ENCODE measurements around the gene TCF7.

The TCF7 gene

DNA sequence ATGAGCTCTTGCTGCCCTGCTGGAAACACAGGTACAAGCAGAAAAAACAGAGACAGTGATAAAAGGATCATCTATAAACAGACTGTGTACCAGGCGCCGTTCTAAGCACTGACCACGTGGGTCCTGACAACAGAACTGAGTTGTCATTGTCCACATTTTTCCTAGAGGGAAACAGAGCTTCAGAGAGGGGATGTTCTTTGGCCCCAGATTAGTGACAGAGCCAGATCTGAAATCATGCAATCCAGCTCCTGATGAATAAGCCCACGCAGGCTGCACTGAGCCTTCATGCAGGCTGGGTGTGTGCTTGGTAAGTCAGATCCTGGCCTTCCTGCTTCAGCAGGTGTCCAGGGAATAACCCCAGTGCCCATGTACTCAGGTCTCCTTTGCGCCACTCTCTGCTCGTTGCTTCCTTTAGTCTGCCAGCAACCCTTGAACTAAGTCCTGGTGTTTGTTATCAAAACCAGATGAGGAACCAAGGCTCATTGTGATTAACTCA is 22.8 kb upstream of the TCF7 start:
- Histone ChIP-seq H3K4me1 (ENCODE audit: control insufficient read depth, insufficient read depth, low read length) (peaks cover 10% of the 10 kb centered on the region), H3K9ac (ENCODE audit: low read length) (no peak overlapping the region)

GRCh38 chr5:134092875-134093274 is 21.6 kb upstream of the TCF7 start:
- Histone ChIP-seq H3K36me3 (ENCODE audit: control insufficient read depth, insufficient read depth, low read length) (no peaks in the 10 kb centered on the region), H3K9me3 (ENCODE audit: control insufficient read depth, insufficient read depth, low read depth, low read length) (no peaks in the 10 kb centered on the region), H3K4me3 (ENCODE audit: low read depth, low read length) (no peak overlapping the region), H3K27me3 (ENCODE audit: control insufficient read depth, insufficient read depth, low read length) (no peaks in the 10 kb centered on the region; the same call in 1 of the 2 replicates), H3K27ac (ENCODE audit: low read depth, low read length) (no peak overlapping the region), H3K4me1 (ENCODE audit: control insufficient read depth, insufficient read depth, low read length) (peaks cover 14% of the 10 kb centered on the region), H3K9ac (ENCODE audit: low read length) (no peak overlapping the region)

More for the DNA sequence above, 22.8 kb upstream of the TCF7 start:
- Histone ChIP-seq H3K36me3 (ENCODE audit: control insufficient read depth, insufficient read depth, low read length) (no peaks in the 10 kb centered on the region), H3K4me3 (ENCODE audit: low read depth, low read length) (no peak overlapping the region), H3K9me3 (ENCODE audit: control insufficient read depth, insufficient read depth, low read depth, low read length) (no peaks in the 10 kb centered on the region), H3K27ac (ENCODE audit: low read depth, low read length) (no peak overlapping the region), H3K27me3 (ENCODE audit: control insufficient read depth, insufficient read depth, low read length) (no peaks in the 10 kb centered on the region)

DNA sequence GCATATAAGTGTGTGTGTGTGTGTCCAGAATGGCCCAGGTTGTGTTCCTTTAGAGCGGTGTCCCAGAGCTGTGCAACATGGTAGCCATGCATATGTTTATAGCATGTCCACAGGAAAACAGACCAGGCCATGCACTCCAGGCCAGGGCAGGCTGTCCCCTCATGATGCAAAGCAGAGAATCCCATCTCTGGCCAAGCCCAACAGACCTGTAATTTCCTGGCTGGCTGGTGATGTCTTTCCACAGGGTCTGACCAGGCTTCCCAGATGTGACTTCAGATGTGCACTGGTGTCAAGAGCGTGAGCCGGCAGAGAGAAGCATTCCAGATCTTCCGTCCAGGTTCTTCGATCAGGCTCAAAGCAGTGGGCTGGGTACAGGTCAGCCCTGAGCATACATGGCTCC is 21.1 kb upstream of the TCF7 start:
- peaks cover 14% of the 10 kb centered on the region for H3K4me1 ChIP-seq (ENCODE audit: control insufficient read depth, insufficient read depth, low read length)
- no peaks in the 10 kb centered on the region for H3K36me3 ChIP-seq (ENCODE audit: control insufficient read depth, insufficient read depth, low read length)
- H3K9ac ChIP-seq (ENCODE audit: low read length): no peak overlapping the region
- no peak overlapping the region for H3K4me3 ChIP-seq (ENCODE audit: low read depth, low read length)
- no peak overlapping the region for H3K27ac ChIP-seq (ENCODE audit: low read depth, low read length)
- H3K9me3 ChIP-seq (ENCODE audit: control insufficient read depth, insufficient read depth, low read depth, low read length): no peaks in the 10 kb centered on the region
- H3K27me3 ChIP-seq (ENCODE audit: control insufficient read depth, insufficient read depth, low read length): peaks cover under 1% of the 10 kb centered on the region; the same call in 1 of the 2 replicates

DNA sequence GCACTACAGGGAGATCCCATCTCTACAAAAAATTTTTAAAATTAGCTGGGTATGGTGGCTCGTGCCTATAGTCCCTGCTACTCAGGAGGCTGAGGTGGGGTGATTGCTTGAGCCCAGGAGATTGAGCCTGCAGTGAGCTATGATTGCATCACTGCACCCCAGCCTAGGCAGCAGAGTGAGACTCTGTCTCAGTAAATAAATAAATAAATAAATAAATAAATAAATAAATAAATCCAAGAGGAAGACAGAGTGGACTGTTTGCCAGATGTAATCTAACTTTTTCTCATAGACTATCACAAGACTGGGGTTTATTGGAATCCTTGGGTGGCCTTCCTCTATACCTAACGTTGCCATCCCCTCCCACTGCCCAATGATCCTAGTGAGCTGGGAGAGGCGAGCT is 19.2 kb upstream of the TCF7 start:
- H3K4me1 ChIP-seq (ENCODE audit: control insufficient read depth, insufficient read depth, low read length): peaks cover 33% of the 10 kb centered on the region

GRCh38 chr5:134095887-134096589 is 18.4 kb upstream of the TCF7 start:
- H3K9me3 ChIP-seq (ENCODE audit: control insufficient read depth, insufficient read depth, low read depth, low read length): no peaks in the 10 kb centered on the region
- no peak overlapping the region for H3K4me3 ChIP-seq (ENCODE audit: low read depth, low read length)
- H3K27me3 ChIP-seq (ENCODE audit: control insufficient read depth, insufficient read depth, low read length): peaks cover 6% of the 10 kb centered on the region; the same call in 1 of the 2 replicates
- no peak overlapping the region for H3K27ac ChIP-seq (ENCODE audit: low read depth, low read length)
- H3K36me3 ChIP-seq (ENCODE audit: control insufficient read depth, insufficient read depth, low read length): no peaks in the 10 kb centered on the region
- H3K4me1 ChIP-seq (ENCODE audit: control insufficient read depth, insufficient read depth, low read length): peaks cover 41% of the 10 kb centered on the region
- no peak overlapping the region for H3K9ac ChIP-seq (ENCODE audit: low read length)

More for the DNA sequence above, 19.2 kb upstream of the TCF7 start:
- H3K9me3 ChIP-seq (ENCODE audit: control insufficient read depth, insufficient read depth, low read depth, low read length): no peaks in the 10 kb centered on the region
- H3K27me3 ChIP-seq (ENCODE audit: control insufficient read depth, insufficient read depth, low read length): peaks cover 6% of the 10 kb centered on the region; the same call in 1 of the 2 replicates
- H3K9ac ChIP-seq (ENCODE audit: low read length): no peak overlapping the region
- no peaks in the 10 kb centered on the region for H3K36me3 ChIP-seq (ENCODE audit: control insufficient read depth, insufficient read depth, low read length)
- no peak overlapping the region for H3K27ac ChIP-seq (ENCODE audit: low read depth, low read length)
- no peak overlapping the region for H3K4me3 ChIP-seq (ENCODE audit: low read depth, low read length)

DNA sequence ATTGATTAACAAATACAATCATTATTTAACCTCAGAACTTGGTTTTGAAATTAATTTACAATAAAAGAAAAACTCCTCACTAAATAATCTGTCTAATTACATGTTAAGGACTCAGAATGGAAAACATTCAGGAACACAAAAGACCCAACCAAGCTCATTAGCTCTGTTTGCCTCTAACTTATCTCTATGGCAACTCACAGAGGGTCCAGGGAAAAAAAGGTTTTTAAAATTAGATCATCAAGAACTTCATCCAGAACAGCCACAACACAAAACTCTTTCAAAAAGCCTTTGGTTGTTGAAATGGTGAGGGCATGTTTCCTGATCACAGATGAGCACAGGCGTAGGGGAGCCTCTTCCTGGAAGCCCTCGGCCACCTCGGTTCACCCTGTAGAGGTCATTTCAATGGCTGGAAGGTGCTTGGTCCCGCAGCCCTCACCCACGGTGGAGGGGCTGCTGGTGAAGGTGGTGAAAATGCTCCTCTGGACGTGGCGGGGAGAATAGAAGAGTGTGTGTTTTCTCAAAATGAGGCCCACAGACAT is 17.2 kb upstream of the TCF7 start:
- Histone ChIP-seq H3K4me3 (ENCODE audit: low read depth, low read length) (no peak overlapping the region), H3K9me3 (ENCODE audit: control insufficient read depth, insufficient read depth, low read depth, low read length) (no peaks in the 10 kb centered on the region), H3K27me3 (ENCODE audit: control insufficient read depth, insufficient read depth, low read length) (peaks cover 6% of the 10 kb centered on the region; the same call in 1 of the 2 replicates), H3K4me1 (ENCODE audit: control insufficient read depth, insufficient read depth, low read length) (peaks cover 49% of the 10 kb centered on the region), H3K36me3 (ENCODE audit: control insufficient read depth, insufficient read depth, low read length) (no peaks in the 10 kb centered on the region), H3K27ac (ENCODE audit: low read depth, low read length) (no peak overlapping the region), H3K9ac (ENCODE audit: low read length) (no peak overlapping the region)

GRCh38 chr5:134098690-134099089 is 15.8 kb upstream of the TCF7 start:
- H3K9ac ChIP-seq (ENCODE audit: low read length): no peak overlapping the region
- peaks cover 50% of the 10 kb centered on the region for H3K4me1 ChIP-seq (ENCODE audit: control insufficient read depth, insufficient read depth, low read length)
- H3K27me3 ChIP-seq (ENCODE audit: control insufficient read depth, insufficient read depth, low read length): peaks cover 6% of the 10 kb centered on the region; the same call in 1 of the 2 replicates
- H3K9me3 ChIP-seq (ENCODE audit: control insufficient read depth, insufficient read depth, low read depth, low read length): no peaks in the 10 kb centered on the region
- H3K27ac ChIP-seq (ENCODE audit: low read depth, low read length): no peak overlapping the region
- no peaks in the 10 kb centered on the region for H3K36me3 ChIP-seq (ENCODE audit: control insufficient read depth, insufficient read depth, low read length)
- H3K4me3 ChIP-seq (ENCODE audit: low read depth, low read length): no peak overlapping the region

- Histone ChIP-seq H3K9me3 (ENCODE audit: control insufficient read depth, insufficient read depth, low read depth, low read length) (no peaks in the 10 kb centered on the region), H3K27ac (ENCODE audit: low read depth, low read length) (no peak overlapping the region; the same call in 1 of the 2 replicates), H3K4me1 (ENCODE audit: control insufficient read depth, insufficient read depth, low read length) (peaks cover 55% of the 10 kb centered on the region), H3K9ac (ENCODE audit: low read length) (no peak overlapping the region), H3K36me3 (ENCODE audit: control insufficient read depth, insufficient read depth, low read length) (no peaks in the 10 kb centered on the region), H3K27me3 (ENCODE audit: control insufficient read depth, insufficient read depth, low read length) (peaks cover 6% of the 10 kb centered on the region; the same call in 1 of the 2 replicates), H3K4me3 (ENCODE audit: low read depth, low read length) (no peak overlapping the region)
Observed at GRCh38 chr5:134099288-134099872, 15.1 kb upstream of the TCF7 start.

DNA sequence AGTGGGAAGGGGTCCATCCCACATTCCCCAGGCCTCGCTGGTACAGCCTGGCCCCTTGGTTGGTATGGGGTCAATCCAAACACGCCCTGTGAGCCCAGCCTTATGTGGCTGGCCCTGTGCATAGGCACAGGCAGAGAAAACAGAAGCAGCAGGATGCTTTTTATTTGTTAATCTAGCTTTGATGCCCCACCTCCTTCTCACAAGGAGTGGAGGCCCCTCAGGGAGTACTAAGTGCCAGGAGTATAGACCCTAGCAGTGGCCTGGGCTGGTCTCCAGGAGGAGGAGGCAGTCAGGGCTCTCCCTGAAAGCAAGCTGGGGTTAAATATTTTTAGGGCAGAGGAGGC is 14.6 kb upstream of the TCF7 start:
- Histone ChIP-seq H3K4me3 (ENCODE audit: low read depth, low read length) (no peak overlapping the region), H3K9ac (ENCODE audit: low read length) (peak overlapping the region; percentile 29)

DNA sequence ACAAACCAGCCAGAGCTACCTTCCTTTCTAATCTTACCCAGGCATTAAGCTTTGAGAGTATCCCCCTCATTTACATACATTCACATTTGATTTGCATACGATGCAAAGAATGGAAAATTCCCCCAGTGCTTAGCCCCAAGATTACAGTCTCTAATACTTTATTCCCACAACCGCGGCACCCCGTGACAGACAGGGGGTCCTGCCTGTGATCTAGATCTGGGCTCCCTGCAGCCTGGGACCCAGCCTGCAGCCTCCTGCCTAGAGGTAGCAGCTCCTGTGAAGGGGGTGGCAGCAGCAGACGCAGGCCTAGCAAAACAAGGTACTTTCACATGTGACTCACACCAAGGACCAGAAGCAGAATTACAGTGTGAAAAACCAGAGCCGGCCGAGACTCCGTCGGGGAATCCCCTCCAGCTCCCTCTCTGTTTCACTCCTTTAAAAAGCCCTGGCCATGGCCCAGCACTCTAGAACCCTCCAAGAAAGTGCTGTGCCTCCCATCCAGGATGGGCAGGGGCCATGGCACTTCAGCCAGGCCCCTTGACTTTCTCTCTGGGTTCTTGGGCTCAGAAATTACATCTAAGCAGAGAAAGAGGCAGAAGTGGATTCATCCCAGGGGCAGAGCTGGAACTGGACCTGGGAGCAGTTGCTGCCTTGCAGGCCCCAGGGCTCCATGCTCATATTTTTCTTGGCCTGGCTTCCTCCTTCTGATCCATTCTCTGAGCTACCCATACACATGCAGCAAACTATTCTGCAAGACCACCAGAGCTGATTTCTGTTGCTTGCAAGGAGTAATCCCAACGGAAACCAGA is 14.0 kb upstream of the TCF7 start:
- H3K9me3 ChIP-seq (ENCODE audit: control insufficient read depth, insufficient read depth, low read depth, low read length): no peaks in the 10 kb centered on the region
- H3K27ac ChIP-seq (ENCODE audit: low read depth, low read length): peak overlapping the region; percentile 64; the same call in 1 of the 2 replicates
- peaks cover 65% of the 10 kb centered on the region for H3K4me1 ChIP-seq (ENCODE audit: control insufficient read depth, insufficient read depth, low read length)
- H3K36me3 ChIP-seq (ENCODE audit: control insufficient read depth, insufficient read depth, low read length): no peaks in the 10 kb centered on the region
- peak overlapping the region; percentile 29 for H3K9ac ChIP-seq (ENCODE audit: low read length)
- H3K4me3 ChIP-seq (ENCODE audit: low read depth, low read length): no peak overlapping the region
- peaks cover 6% of the 10 kb centered on the region; the same call in 1 of the 2 replicates for H3K27me3 ChIP-seq (ENCODE audit: control insufficient read depth, insufficient read depth, low read length)

More for the DNA sequence above, 14.6 kb upstream of the TCF7 start:
- peaks cover 6% of the 10 kb centered on the region; the same call in 1 of the 2 replicates for H3K27me3 ChIP-seq (ENCODE audit: control insufficient read depth, insufficient read depth, low read length)
- H3K27ac ChIP-seq (ENCODE audit: low read depth, low read length): peak overlapping the region; percentile 64; the same call in 1 of the 2 replicates
- no peaks in the 10 kb centered on the region for H3K9me3 ChIP-seq (ENCODE audit: control insufficient read depth, insufficient read depth, low read depth, low read length)
- H3K4me1 ChIP-seq (ENCODE audit: control insufficient read depth, insufficient read depth, low read length): peaks cover 59% of the 10 kb centered on the region
- H3K36me3 ChIP-seq (ENCODE audit: control insufficient read depth, insufficient read depth, low read length): no peaks in the 10 kb centered on the region
